Endodermal cell (in vitro differentiated cells): ENCODE measurements around the gene FAM47E. TPM values are rescaled to one million over a fixed set of nuclear protein-coding genes. Genes with fewer than 3 reads are reported as not detected.

ENCODE experiments used
- DNase-seq: peaks from one replicate; pipeline ENCODE4 v3.0.0-alpha.2; 2017
- H3K27ac ChIP-seq: 2 replicates; pipeline ENCODE4 v1.5.1; 2013; ENCODE audit warnings: mild to moderate bottlenecking, low read depth, low read length, moderate library complexity
- H3K27me3 ChIP-seq: 2 replicates; pipeline ENCODE4 v1.6.1; 2013; ENCODE audit warnings: mild to moderate bottlenecking, low read length, moderate library complexity; ENCODE audit not compliant: insufficient read depth, control insufficient read depth, poor library complexity, severe bottlenecking
- H3K36me3 ChIP-seq: 2 replicates; pipeline ENCODE4 v1.7.0; 2013; ENCODE audit warnings: mild to moderate bottlenecking, low read length, moderate library complexity; ENCODE audit not compliant: control insufficient read depth, insufficient read depth
- H3K4me1 ChIP-seq: one replicate; pipeline ENCODE4 v1.7.0; 2013; ENCODE audit warnings: low read length; ENCODE audit not compliant: control insufficient read depth, insufficient read depth
- H3K4me3 ChIP-seq: 2 replicates; pipeline ENCODE4 v1.5.1; 2013; ENCODE audit warnings: mild to moderate bottlenecking, low read length, moderate library complexity
- H3K9ac ChIP-seq: 2 replicates; pipeline ENCODE4 v1.6.1; 2013; ENCODE audit warnings: mild to moderate bottlenecking, low read length, moderate library complexity; ENCODE audit not compliant: poor library complexity, severe bottlenecking; ENCODE audit errors: extremely low read depth
- H3K9me3 ChIP-seq: 2 replicates; pipeline ENCODE4 v1.6.1; 2013; ENCODE audit warnings: mild to moderate bottlenecking, low read length, moderate library complexity; ENCODE audit not compliant: control insufficient read depth
- H3K27ac Mint-ChIP-seq: 2 replicates; pipeline ENCODE4 v1.8.0; 2020; ENCODE audit warnings: mixed read lengths
- H3K27me3 Mint-ChIP-seq: 2 replicates; pipeline ENCODE4 v1.8.0; 2021; ENCODE audit warnings: mild to moderate bottlenecking, mixed read lengths; ENCODE audit not compliant: insufficient read depth
- H3K36me3 Mint-ChIP-seq: 2 replicates; pipeline ENCODE4 v1.8.0; 2020; ENCODE audit warnings: low read depth, mixed read lengths
- H3K4me1 Mint-ChIP-seq: 2 replicates; pipeline ENCODE4 v1.8.0; 2020; ENCODE audit warnings: mixed read lengths
- H3K4me3 Mint-ChIP-seq: 2 replicates; pipeline ENCODE4 v1.8.0; 2020; ENCODE audit warnings: mild to moderate bottlenecking, moderate library complexity, mixed read lengths
- H3K9me3 Mint-ChIP-seq: 2 replicates; pipeline ENCODE4 v1.8.0; 2020; ENCODE audit warnings: mild to moderate bottlenecking, mixed read lengths
- CTCF ChIP-seq: fragments of 200-600 bp; sonication (generic); conservative IDR thresholded peaks from 2 replicates; pipeline ENCODE4 v1.5.0; 2021; ENCODE audit warnings: antibody characterized with exemption, mild to moderate bottlenecking
- total RNA-seq, 2 donors: library from RNA; stranded (reverse); fragmentation: NEBNext Ultra II Directional in 1 of 2; extraction: Animal tissue kit (Norgen Biotek cat#: 25700) in 1 of 2; gene quantifications; 2 replicates in 1 of 2; 3 replicates in 1 of 2; pipeline ENCODE4 v1.2.1, GENCODE V29; 2021

Gene FAM47E
- total RNA-seq, 2 donors from 2014 or later = 0.84 to 2.5 TPM

- H3K4me1 Mint-ChIP-seq = no peaks in the 10 kb centered on the region
- peaks cover 26% of the 10 kb centered on the region for H3K9me3 Mint-ChIP-seq
- no peak for TF ChIP-seq CTCF
Measured at GRCh38 chr4:76325072-76325471, 73.6 kb downstream of the FAM47E start.

GRCh38 chr4:76326515-76326914, 75.0 kb downstream of the FAM47E start:
- H3K27ac ChIP-seq = no peak overlapping the region
- no peak for DNase-seq
- H3K27me3 ChIP-seq = peaks cover 4% of the 10 kb centered on the region
- no peak overlapping the region for H3K4me3 Mint-ChIP-seq
- no peaks in the 10 kb centered on the region for H3K36me3 ChIP-seq
- H3K4me1 ChIP-seq = no peaks in the 10 kb centered on the region
- peaks cover 17% of the 10 kb centered on the region for H3K9me3 Mint-ChIP-seq
- H3K9me3 ChIP-seq = peaks cover 28% of the 10 kb centered on the region
- no peaks in the 10 kb centered on the region for H3K4me1 Mint-ChIP-seq
- H3K27me3 Mint-ChIP-seq = peaks cover 1% of the 10 kb centered on the region
- no peaks in the 10 kb centered on the region for H3K36me3 Mint-ChIP-seq
- H3K9ac ChIP-seq = no peak overlapping the region
- TF ChIP-seq CTCF = no peak
- no peak overlapping the region for H3K4me3 ChIP-seq
- H3K27ac Mint-ChIP-seq = no peak overlapping the region

More at GRCh38 chr4:76325072-76325471, 73.6 kb downstream of the FAM47E start:
- Histone ChIP-seq H3K36me3 (no peaks in the 10 kb centered on the region), H3K9ac (no peak overlapping the region), H3K27me3 (no peaks in the 10 kb centered on the region), H3K27ac (no peak overlapping the region), H3K4me1 (no peaks in the 10 kb centered on the region), H3K9me3 (peaks cover 28% of the 10 kb centered on the region), H3K4me3 (no peak overlapping the region)
- no peak for DNase-seq
- H3K36me3 Mint-ChIP-seq = no peaks in the 10 kb centered on the region
- no peaks in the 10 kb centered on the region for H3K27me3 Mint-ChIP-seq
- H3K27ac Mint-ChIP-seq = no peak overlapping the region
- no peak overlapping the region for H3K4me3 Mint-ChIP-seq

Other genes starting within 250 kb of the FAM47E start
- gene CXCL9, start 244.2 kb upstream of the FAM47E start, total RNA-seq = not detected
- not detected for gene CXCL10, start 228.2 kb upstream of the FAM47E start, total RNA-seq
- gene CXCL11, start 215.7 kb upstream of the FAM47E start, total RNA-seq = not detected
- under 1 TPM in 1 of 2 donors, not detected in 1; 0.92 TPM for gene ART3, start 177.0 kb upstream of the FAM47E start, total RNA-seq
- gene NUP54, start 103.3 kb upstream of the FAM47E start, total RNA-seq = 10 to 100 TPM; 78.6 to 88.5 TPM
- gene SCARB2, start 37.9 kb upstream of the FAM47E start, total RNA-seq = 10 to 100 TPM; 45.8 to 78.5 TPM
- gene STBD1, start 55.0 kb downstream of the FAM47E start, total RNA-seq = 1 to 10 TPM in 1 of 2 donors, under 1 TPM in 1; 0.31 to 1.3 TPM
- not detected for gene CCDC158, start 169.4 kb downstream of the FAM47E start, total RNA-seq
- 10 to 100 TPM; 18.1 to 21.8 TPM for gene SHROOM3, start 183.5 kb downstream of the FAM47E start, total RNA-seq